ENCODE measurements around the gene FGD2. TPM values are rescaled to one million over a fixed set of nuclear protein-coding genes. Genes with fewer than 3 reads are reported as not detected.

The FGD2 gene
- total and polyA plus RNA-seq, 9 of the 15 experiments (the other 6 are each of a cell fraction or from before 2014, with no cell fraction given), result 0.09 TPM; not detected in 8

GRCh38 chr6:37048851-37049757, 43.6 kb downstream of the FGD2 start (continued):
- TF ChIP-seq ATF7 (IDR thresholded peaks at IDR 0.05) (no peak; the same call in 1 of the 2 replicates), NEUROD1 (IDR thresholded peaks at IDR 0.05; ENCODE audit: borderline replicate concordance, low read depth, low read length, partially characterized antibody) (peak; percentile 5), SIRT6 (IDR thresholded peaks at IDR 0.05; ENCODE audit: low read depth, low read length) (no peak), FOS (IDR thresholded peaks at IDR 0.05; ENCODE audit: extremely low read depth, insufficient read length) (peak; percentile 31), ZNF583 (CRISPR knock-in tag; IDR thresholded peaks at IDR 0.05) (peak; percentile 72), HMG20B (CRISPR knock-in tag; IDR thresholded peaks at IDR 0.05) (no peak), ETV1 (tag; conservative IDR thresholded peaks at IDR 0.05; ENCODE audit: low read depth) (no peak), ZFX (CRISPR knock-in tag; IDR thresholded peaks at IDR 0.05) (peak; percentile 75), ZNF23 (CRISPR knock-in tag; IDR thresholded peaks at IDR 0.05) (0 out of 2 replicates have a peak, but pooled peaks have one; percentile 12), ZC3H11A (IDR thresholded peaks at IDR 0.05; ENCODE audit: low read depth, low read length) (no peak), ZNF217 (CRISPR knock-in tag; IDR thresholded peaks at IDR 0.05) (no peak), HDAC2 (IDR thresholded peaks at IDR 0.05) (no peak; the same call in 1 of the 2 replicates), NCOA1 (IDR thresholded peaks at IDR 0.05; ENCODE audit: low read depth) (no peak; the same call in 1 of the 2 replicates), ZBTB8A (IDR thresholded peaks at IDR 0.05; ENCODE audit: partially characterized antibody) (no peak), PTBP1 (IDR thresholded peaks at IDR 0.05; ENCODE audit: low read depth, low read length) (no peak), GATAD2A (IDR thresholded peaks at IDR 0.05) (peak; percentile 23), TFAP4 (CRISPR knock-in tag; IDR thresholded peaks at IDR 0.05; ENCODE audit: borderline replicate concordance) (peak; percentile 95), NCOA4 (IDR thresholded peaks at IDR 0.05; ENCODE audit: partially characterized antibody) (no peak)
- TF ChIP-seq, protein P1, sequence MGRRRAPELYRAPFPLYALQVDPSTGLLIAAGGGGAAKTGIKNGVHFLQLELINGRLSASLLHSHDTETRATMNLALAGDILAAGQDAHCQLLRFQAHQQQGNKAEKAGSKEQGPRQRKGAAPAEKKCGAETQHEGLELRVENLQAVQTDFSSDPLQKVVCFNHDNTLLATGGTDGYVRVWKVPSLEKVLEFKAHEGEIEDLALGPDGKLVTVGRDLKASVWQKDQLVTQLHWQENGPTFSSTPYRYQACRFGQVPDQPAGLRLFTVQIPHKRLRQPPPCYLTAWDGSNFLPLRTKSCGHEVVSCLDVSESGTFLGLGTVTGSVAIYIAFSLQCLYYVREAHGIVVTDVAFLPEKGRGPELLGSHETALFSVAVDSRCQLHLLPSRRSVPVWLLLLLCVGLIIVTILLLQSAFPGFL (CRISPR knock-in tag; IDR thresholded peaks at IDR 0.05), result 0 out of 2 replicates have a peak, but pooled peaks have one; percentile 83
- TF ChIP-seq, protein P2, sequence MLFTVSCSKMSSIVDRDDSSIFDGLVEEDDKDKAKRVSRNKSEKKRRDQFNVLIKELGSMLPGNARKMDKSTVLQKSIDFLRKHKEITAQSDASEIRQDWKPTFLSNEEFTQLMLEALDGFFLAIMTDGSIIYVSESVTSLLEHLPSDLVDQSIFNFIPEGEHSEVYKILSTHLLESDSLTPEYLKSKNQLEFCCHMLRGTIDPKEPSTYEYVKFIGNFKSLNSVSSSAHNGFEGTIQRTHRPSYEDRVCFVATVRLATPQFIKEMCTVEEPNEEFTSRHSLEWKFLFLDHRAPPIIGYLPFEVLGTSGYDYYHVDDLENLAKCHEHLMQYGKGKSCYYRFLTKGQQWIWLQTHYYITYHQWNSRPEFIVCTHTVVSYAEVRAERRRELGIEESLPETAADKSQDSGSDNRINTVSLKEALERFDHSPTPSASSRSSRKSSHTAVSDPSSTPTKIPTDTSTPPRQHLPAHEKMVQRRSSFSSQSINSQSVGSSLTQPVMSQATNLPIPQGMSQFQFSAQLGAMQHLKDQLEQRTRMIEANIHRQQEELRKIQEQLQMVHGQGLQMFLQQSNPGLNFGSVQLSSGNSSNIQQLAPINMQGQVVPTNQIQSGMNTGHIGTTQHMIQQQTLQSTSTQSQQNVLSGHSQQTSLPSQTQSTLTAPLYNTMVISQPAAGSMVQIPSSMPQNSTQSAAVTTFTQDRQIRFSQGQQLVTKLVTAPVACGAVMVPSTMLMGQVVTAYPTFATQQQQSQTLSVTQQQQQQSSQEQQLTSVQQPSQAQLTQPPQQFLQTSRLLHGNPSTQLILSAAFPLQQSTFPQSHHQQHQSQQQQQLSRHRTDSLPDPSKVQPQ (CRISPR knock-in tag; IDR thresholded peaks at IDR 0.05; ENCODE audit: borderline replicate concordance), result 0 out of 2 replicates have a peak, but pooled peaks have one; percentile 24
